Kidney epithelial cell (primary cell): ENCODE results near the gene SDCCAG8. TPM values are rescaled to one million over a fixed set of nuclear protein-coding genes. Genes with fewer than 3 reads are reported as not detected.
A peak's percentile ranks its signal among the peaks of the same experiment; 100 is the strongest.

ENCODE experiments used
- DNase-seq: peaks from one replicate; pipeline ENCODE4 v3.0.0-alpha.2; 2010; ENCODE audit warnings: low read depth
- H3K27me3 ChIP-seq: 2 replicates; pipeline ENCODE4 v1.6.0; 2011; ENCODE audit warnings: low read length; ENCODE audit not compliant: control insufficient read depth, insufficient read depth
- H3K36me3 ChIP-seq: 2 replicates; pipeline ENCODE4 v1.5.1; 2011; ENCODE audit warnings: low read length; ENCODE audit not compliant: control insufficient read depth, insufficient read depth
- H3K4me3 ChIP-seq: 2 replicates; pipeline ENCODE4 v1.5.1; 2011; ENCODE audit warnings: low read depth, mild to moderate bottlenecking, control low read depth, low read length
- total RNA-seq: library from RNA; depleted of rRNA; stranded (reverse); fragments of >200 nt; gene quantifications from 2 replicates; pipeline ENCODE4 v1.2.3, GENCODE V29; 2015
- TF ChIP-seq, protein P1 (sequence below): IDR thresholded peaks from 2 replicates; pipeline ENCODE4 v1.5.1; 2011; ENCODE audit warnings: mild to moderate bottlenecking, moderate library complexity, low read length, control low read depth, inconsistent platforms; ENCODE audit not compliant: insufficient read depth, poor library complexity, severe bottlenecking

Gene SDCCAG8
- total RNA-seq, 1 donor from 2014 or later: 46.9 TPM

GRCh38 chr1:243549108-243549507, 293.3 kb downstream of the SDCCAG8 start:
- Histone ChIP-seq H3K36me3 (no peaks in the 10 kb centered on the region), H3K4me3 (no peak overlapping the region), H3K27me3 (no peaks in the 10 kb centered on the region)
- TF ChIP-seq, protein P1, sequence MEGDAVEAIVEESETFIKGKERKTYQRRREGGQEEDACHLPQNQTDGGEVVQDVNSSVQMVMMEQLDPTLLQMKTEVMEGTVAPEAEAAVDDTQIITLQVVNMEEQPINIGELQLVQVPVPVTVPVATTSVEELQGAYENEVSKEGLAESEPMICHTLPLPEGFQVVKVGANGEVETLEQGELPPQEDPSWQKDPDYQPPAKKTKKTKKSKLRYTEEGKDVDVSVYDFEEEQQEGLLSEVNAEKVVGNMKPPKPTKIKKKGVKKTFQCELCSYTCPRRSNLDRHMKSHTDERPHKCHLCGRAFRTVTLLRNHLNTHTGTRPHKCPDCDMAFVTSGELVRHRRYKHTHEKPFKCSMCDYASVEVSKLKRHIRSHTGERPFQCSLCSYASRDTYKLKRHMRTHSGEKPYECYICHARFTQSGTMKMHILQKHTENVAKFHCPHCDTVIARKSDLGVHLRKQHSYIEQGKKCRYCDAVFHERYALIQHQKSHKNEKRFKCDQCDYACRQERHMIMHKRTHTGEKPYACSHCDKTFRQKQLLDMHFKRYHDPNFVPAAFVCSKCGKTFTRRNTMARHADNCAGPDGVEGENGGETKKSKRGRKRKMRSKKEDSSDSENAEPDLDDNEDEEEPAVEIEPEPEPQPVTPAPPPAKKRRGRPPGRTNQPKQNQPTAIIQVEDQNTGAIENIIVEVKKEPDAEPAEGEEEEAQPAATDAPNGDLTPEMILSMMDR: no peak
- DNase-seq: peak; percentile 61

Other genes starting within 250 kb of the SDCCAG8 start
- 82.0 and 82.2 TPM in 2 replicates for gene CEP170, start 760 bp upstream of the SDCCAG8 start, total RNA-seq